Astrocyte (in vitro differentiated cells and primary cell): ENCODE results near the gene OR52E1. TPM values are rescaled to one million over a fixed set of nuclear protein-coding genes. Genes with fewer than 3 reads are reported as not detected.

ENCODE experiments used
- DNase-seq: peaks from one replicate; pipeline ENCODE4 v3.0.0-alpha.2; 2010; ENCODE audit warnings: low read depth
- FAIRE-seq: peaks from 2 replicates; lab custom pipeline; 2011; peaks lifted over from hg19 to GRCh38; lab: Jason Lieb, UNC
- H2AFZ ChIP-seq: 2 replicates; pipeline ENCODE4 v1.6.0; 2012; ENCODE audit warnings: low read depth, low read length, inconsistent platforms
- H3K27ac ChIP-seq: 2 replicates; pipeline ENCODE4 v1.5.1; 2011; ENCODE audit warnings: low read depth, low read length, inconsistent platforms
- H3K27me3 ChIP-seq: 2 replicates; pipeline ENCODE4 v1.6.0; 2011; ENCODE audit warnings: low read length, inconsistent platforms; ENCODE audit not compliant: insufficient read depth
- H3K36me3 ChIP-seq: 2 replicates; pipeline ENCODE4 v1.5.1; 2011; ENCODE audit warnings: low read length, inconsistent platforms; ENCODE audit not compliant: insufficient read depth
- H3K4me1 ChIP-seq: 2 replicates; pipeline ENCODE4 v1.5.1; 2011; ENCODE audit warnings: low read length, inconsistent platforms; ENCODE audit not compliant: insufficient read depth
- H3K4me2 ChIP-seq: 2 replicates; pipeline ENCODE4 v1.6.0; 2012; ENCODE audit warnings: low read length, inconsistent platforms
- H3K4me3 ChIP-seq: 2 replicates; pipeline ENCODE4 v1.5.1; 2011; ENCODE audit warnings: low read depth, mild to moderate bottlenecking, low read length, inconsistent platforms; ENCODE audit not compliant: insufficient read depth
- H3K79me2 ChIP-seq: 2 replicates; pipeline ENCODE4 v1.6.0; 2012; ENCODE audit warnings: mild to moderate bottlenecking, low read length, inconsistent platforms; ENCODE audit not compliant: insufficient read depth
- H3K9ac ChIP-seq: 2 replicates; pipeline ENCODE4 v1.6.0; 2012; ENCODE audit warnings: mild to moderate bottlenecking, low read length, inconsistent platforms
- H3K9me3 ChIP-seq: 2 replicates; pipeline ENCODE4 v1.5.1; 2012; ENCODE audit warnings: low read depth, mild to moderate bottlenecking, low read length, inconsistent platforms; ENCODE audit not compliant: insufficient read depth
- H4K20me1 ChIP-seq: 2 replicates; pipeline ENCODE4 v1.6.0; 2012; ENCODE audit warnings: low read length, inconsistent platforms; ENCODE audit not compliant: insufficient read depth
- H3K27ac Mint-ChIP-seq: one replicate; pipeline ENCODE4 v1.8.0; 2021; ENCODE audit warnings: mild to moderate bottlenecking, mixed read lengths; ENCODE audit not compliant: unreplicated experiment
- H3K27me3 Mint-ChIP-seq: one replicate; pipeline ENCODE4 v1.8.0; 2021; ENCODE audit warnings: low read depth, mixed read lengths; ENCODE audit not compliant: unreplicated experiment
- H3K36me3 Mint-ChIP-seq: one replicate; pipeline ENCODE4 v1.8.0; 2021; ENCODE audit warnings: low read depth, mixed read lengths; ENCODE audit not compliant: unreplicated experiment
- H3K4me1 Mint-ChIP-seq: one replicate; pipeline ENCODE4 v1.8.0; 2021; ENCODE audit warnings: low read depth, mixed read lengths; ENCODE audit not compliant: unreplicated experiment
- H3K4me3 Mint-ChIP-seq: one replicate; pipeline ENCODE4 v1.8.0; 2021; ENCODE audit warnings: mild to moderate bottlenecking, moderate library complexity, mixed read lengths; ENCODE audit not compliant: unreplicated experiment
- H3K9me3 Mint-ChIP-seq: one replicate; pipeline ENCODE4 v1.8.0; 2021; ENCODE audit warnings: mild to moderate bottlenecking, mixed read lengths; ENCODE audit not compliant: unreplicated experiment
- CTCF ChIP-seq: IDR thresholded peaks from 2 replicates; pipeline ENCODE4 v1.5.1; 2011; ENCODE audit warnings: low read depth, mild to moderate bottlenecking, inconsistent platforms, low read length, moderate library complexity; ENCODE audit not compliant: insufficient read depth
- EZH2 ChIP-seq: IDR thresholded peaks from 2 replicates; pipeline ENCODE4 v1.6.1; 2012; ENCODE audit warnings: mild to moderate bottlenecking, low read length, inconsistent platforms; ENCODE audit not compliant: insufficient read depth
- total RNA-seq: library from RNA; stranded (reverse); gene quantifications from 2 replicates; pipeline ENCODE4 v1.2.1, GENCODE V29; 2021

OR52E1 gene
- total RNA-seq, 1 donor from 2014 or later: not detected

GRCh38 chr11:5065027-5065426, 4.3 kb upstream of the OR52E1 start:
- Histone ChIP-seq H4K20me1 (no peaks in the 10 kb centered on the region), H3K79me2 (no peaks in the 10 kb centered on the region), H3K4me3 (no peak overlapping the region), H3K27ac (no peak overlapping the region), H3K27me3 (no peaks in the 10 kb centered on the region), H3K9ac (no peak overlapping the region), H2AFZ (no peak overlapping the region), H3K4me2 (no peak overlapping the region), H3K4me1 (no peaks in the 10 kb centered on the region), H3K36me3 (no peaks in the 10 kb centered on the region), H3K9me3 (no peaks in the 10 kb centered on the region)
- Mint-ChIP-seq H3K4me3 (no peak overlapping the region), H3K9me3 (no peaks in the 10 kb centered on the region), H3K4me1 (no peaks in the 10 kb centered on the region), H3K27me3 (no peaks in the 10 kb centered on the region), H3K27ac (no peak overlapping the region), H3K36me3 (no peaks in the 10 kb centered on the region)
- TF ChIP-seq EZH2 (no peak), CTCF (no peak)
- no peak for DNase-seq
- FAIRE-seq: no peak

- Mint-ChIP-seq H3K27ac (no peak overlapping the region), H3K4me3 (no peak overlapping the region), H3K9me3 (no peaks in the 10 kb centered on the region), H3K27me3 (no peaks in the 10 kb centered on the region), H3K4me1 (peaks cover 2% of the 10 kb centered on the region), H3K36me3 (no peaks in the 10 kb centered on the region)
- DNase-seq (no peak), FAIRE-seq (no peak)
- Histone ChIP-seq H3K9me3 (peaks cover 3% of the 10 kb centered on the region), H3K4me3 (no peak overlapping the region), H3K9ac (no peak overlapping the region), H3K79me2 (no peaks in the 10 kb centered on the region), H2AFZ (no peak overlapping the region), H3K27ac (no peak overlapping the region), H3K36me3 (no peaks in the 10 kb centered on the region), H3K4me2 (no peak overlapping the region), H4K20me1 (no peaks in the 10 kb centered on the region), H3K4me1 (no peaks in the 10 kb centered on the region), H3K27me3 (no peaks in the 10 kb centered on the region)
- TF ChIP-seq CTCF: no peak
- no peak for TF ChIP-seq EZH2
These were observed 2.4 kb downstream of the OR52E1 start for GRCh38 chr11:5071799-5072198.

- Histone ChIP-seq H3K4me1 (no peaks in the 10 kb centered on the region), H3K27me3 (no peaks in the 10 kb centered on the region), H4K20me1 (no peaks in the 10 kb centered on the region), H3K36me3 (no peaks in the 10 kb centered on the region), H3K27ac (no peak overlapping the region), H3K79me2 (no peaks in the 10 kb centered on the region), H3K9ac (no peak overlapping the region), H3K4me3 (no peak overlapping the region), H2AFZ (no peak overlapping the region), H3K9me3 (peaks cover 2% of the 10 kb centered on the region), H3K4me2 (no peak overlapping the region)
- TF ChIP-seq CTCF (no peak), EZH2 (no peak)
- no peak for FAIRE-seq
- Mint-ChIP-seq H3K27ac (no peak overlapping the region), H3K4me3 (no peak overlapping the region), H3K9me3 (no peaks in the 10 kb centered on the region), H3K27me3 (no peaks in the 10 kb centered on the region), H3K36me3 (no peaks in the 10 kb centered on the region), H3K4me1 (no peaks in the 10 kb centered on the region)
- DNase-seq: no peak
These were observed 12.0 kb downstream of the OR52E1 start for GRCh38 chr11:5081405-5081804.
